Coronary artery (tissue), 2 donors: ENCODE results near the gene IFIH1.

Experiments used
- DNase-seq: peaks from one replicate; pipeline ENCODE4 v3.0.0-alpha.2; 2017; ENCODE audit warnings: low spot score
- H3K27ac ChIP-seq, 2 donors: fragments of 200-600 bp; sonication (generic); one replicate each; pipeline ENCODE4 v1.5.1; 2016 to 2019
- H3K4me3 ChIP-seq: fragments of 200-600 bp; sonication (generic); 2 replicates; pipeline ENCODE4 v1.5.1; 2016; ENCODE audit warnings: mild to moderate bottlenecking, moderate library complexity
- TF ChIP-seq, protein P1 (sequence below): fragments of 200-600 bp; sonication (generic); IDR thresholded peaks from one replicate; pipeline ENCODE4 v1.5.1; 2019; ENCODE audit warnings: antibody characterized with exemption

IFIH1 gene

GRCh38 chr2:162315938-162316337 lies 2.5 kb downstream of the IFIH1 start:
- TF ChIP-seq, protein P1, sequence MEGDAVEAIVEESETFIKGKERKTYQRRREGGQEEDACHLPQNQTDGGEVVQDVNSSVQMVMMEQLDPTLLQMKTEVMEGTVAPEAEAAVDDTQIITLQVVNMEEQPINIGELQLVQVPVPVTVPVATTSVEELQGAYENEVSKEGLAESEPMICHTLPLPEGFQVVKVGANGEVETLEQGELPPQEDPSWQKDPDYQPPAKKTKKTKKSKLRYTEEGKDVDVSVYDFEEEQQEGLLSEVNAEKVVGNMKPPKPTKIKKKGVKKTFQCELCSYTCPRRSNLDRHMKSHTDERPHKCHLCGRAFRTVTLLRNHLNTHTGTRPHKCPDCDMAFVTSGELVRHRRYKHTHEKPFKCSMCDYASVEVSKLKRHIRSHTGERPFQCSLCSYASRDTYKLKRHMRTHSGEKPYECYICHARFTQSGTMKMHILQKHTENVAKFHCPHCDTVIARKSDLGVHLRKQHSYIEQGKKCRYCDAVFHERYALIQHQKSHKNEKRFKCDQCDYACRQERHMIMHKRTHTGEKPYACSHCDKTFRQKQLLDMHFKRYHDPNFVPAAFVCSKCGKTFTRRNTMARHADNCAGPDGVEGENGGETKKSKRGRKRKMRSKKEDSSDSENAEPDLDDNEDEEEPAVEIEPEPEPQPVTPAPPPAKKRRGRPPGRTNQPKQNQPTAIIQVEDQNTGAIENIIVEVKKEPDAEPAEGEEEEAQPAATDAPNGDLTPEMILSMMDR: no peak
- no peak for DNase-seq
- Histone ChIP-seq H3K4me3 (peak overlapping the region; percentile 88), H3K27ac (no peak overlapping the region)

- TF ChIP-seq, protein P1: no peak
- H3K27ac ChIP-seq: no peak overlapping the region
- no peak overlapping the region for H3K4me3 ChIP-seq
- no peak for DNase-seq
These were observed 5.6 kb downstream of the IFIH1 start for GRCh38 chr2:162312853-162313252.

DNA sequence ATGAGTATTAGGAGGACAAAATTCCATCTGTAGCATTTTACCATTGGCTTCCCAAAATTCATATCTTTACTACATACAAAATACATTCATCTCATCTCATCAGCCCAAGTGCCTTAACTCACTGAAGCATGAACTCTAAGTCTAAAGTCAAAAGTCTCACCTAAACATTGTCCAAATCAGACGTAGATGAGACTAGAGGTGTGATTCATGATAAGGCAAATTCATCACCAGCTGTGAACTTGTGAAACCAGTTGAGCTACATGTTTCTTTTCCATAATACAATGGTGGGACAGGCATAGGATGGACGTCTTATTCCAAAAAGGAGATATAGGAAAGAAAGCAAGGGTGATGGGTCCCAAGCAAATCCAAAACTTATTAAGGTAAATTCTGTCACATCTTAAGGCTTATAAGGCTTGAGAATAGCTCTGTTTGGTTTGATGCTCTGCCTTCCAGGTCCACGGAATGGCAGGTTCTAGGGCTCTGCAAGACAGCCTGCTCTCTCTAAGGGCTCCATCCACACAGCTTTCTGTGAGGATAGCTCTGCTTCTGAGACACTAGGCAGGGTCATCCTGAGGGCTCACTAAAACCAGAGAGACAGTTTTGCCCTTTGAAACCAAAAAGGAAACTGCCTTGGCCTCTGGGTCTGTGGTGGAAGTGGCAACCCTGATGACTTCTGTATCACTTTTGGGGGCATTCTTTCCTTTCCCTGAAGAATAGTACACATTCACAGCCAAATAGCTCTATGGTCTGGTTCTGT lies 9.6 kb downstream of the IFIH1 start:
- DNase-seq: no peak
- H3K27ac ChIP-seq: no peak overlapping the region
- TF ChIP-seq, protein P1: no peak
- no peak overlapping the region for H3K4me3 ChIP-seq

GRCh38 chr2:162305901-162306300 lies 12.6 kb downstream of the IFIH1 start:
- Histone ChIP-seq H3K4me3 (no peak overlapping the region), H3K27ac (no peak overlapping the region)
- TF ChIP-seq, protein P1: no peak
- no peak for DNase-seq

- Histone ChIP-seq H3K27ac (no peak overlapping the region), H3K4me3 (no peak overlapping the region)
- DNase-seq: no peak
- TF ChIP-seq, protein P1: no peak
These were observed 16.6 kb downstream of the IFIH1 start for GRCh38 chr2:162301877-162302276.

DNA sequence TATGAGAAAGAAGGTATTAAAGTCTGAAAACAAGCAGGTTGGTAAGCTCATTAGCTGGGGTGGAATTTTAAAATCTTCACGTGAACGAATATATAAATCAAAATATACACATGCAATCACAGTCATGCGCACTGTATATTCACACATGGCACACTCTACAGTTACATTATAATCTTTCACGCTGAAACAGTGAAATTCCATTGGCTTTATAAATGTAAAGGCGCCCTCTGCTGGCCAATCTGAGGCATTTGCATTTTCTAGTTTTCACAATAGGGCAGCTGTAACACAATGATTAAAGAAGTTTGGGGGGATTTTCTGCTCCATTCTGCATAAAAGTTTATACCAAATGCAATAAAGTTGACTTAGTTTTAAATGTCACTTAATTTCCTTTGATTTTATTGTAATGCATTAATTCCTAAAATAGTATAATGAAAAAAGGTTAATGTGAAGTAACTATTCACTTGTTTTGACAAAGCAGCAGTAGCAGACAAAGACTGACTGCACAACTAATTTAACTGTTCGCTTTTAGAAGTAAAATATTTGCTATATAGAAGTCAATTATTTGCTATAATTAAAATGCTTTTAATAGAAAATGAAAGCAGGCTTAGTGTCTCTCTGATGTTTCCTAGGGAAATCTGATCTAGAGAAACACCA lies 17.2 kb downstream of the IFIH1 start:
- no peak overlapping the region for H3K27ac ChIP-seq
- TF ChIP-seq, protein P1: peak; percentile 88
- H3K4me3 ChIP-seq: no peak overlapping the region
- DNase-seq: no peak

GRCh38 chr2:162300266-162300665 lies 18.2 kb downstream of the IFIH1 start:
- Histone ChIP-seq H3K27ac (no peak overlapping the region), H3K4me3 (no peak overlapping the region)
- no peak for DNase-seq
- TF ChIP-seq, protein P1: no peak
